Measurements from ENCODE around the gene COX17.

- TF ChIP-seq CTCF (IDR thresholded peaks at IDR 0.05; ENCODE audit: poor library complexity): no peak
- no peak for TF ChIP-seq EZH2phosphoT487 (IDR thresholded peaks at IDR 0.05; ENCODE audit: low read depth, severe bottlenecking, unreplicated experiment)
Observed at GRCh38 chr3:119635719-119636118, 41.5 kb downstream of the COX17 start.
